ENCODE data around the gene CDK5RAP3.
"Not testable (repeated sequence)": the region's sequence is repeated elsewhere in the genome, so short reads cannot be mapped to it uniquely, and the experiment has no call there.

The CDK5RAP3 gene

DNA sequence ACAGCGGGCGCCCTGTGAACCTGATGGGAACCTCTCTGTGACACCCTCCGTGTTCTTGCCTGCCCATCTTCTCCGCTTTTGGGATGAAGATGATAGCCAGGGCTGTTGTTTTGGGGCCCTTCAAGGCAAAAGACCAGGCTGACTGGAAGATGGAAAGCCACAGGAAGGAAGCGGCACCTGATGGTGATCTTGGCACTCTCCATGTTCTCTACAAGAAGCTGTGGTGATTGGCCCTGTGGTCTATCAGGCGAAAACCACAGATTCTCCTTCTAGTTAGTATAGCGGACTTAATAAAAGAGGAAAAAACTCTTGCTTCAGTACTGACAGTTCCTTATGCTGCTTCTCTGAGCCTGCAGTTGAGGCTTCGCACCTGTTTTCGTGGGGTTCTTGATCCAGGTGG, 10.5 kb downstream of the CDK5RAP3 start:
- no peak overlapping the region for H3K4me3 ChIP-seq (ENCODE audit: low read length)
- no peak overlapping the region for H3K9ac ChIP-seq (ENCODE audit: low read depth, low read length)
- 0 out of 2 replicates have a peak, but pooled peaks cover 1% of the 10 kb centered on the region for H3K4me1 ChIP-seq (ENCODE audit: insufficient read depth, low read length)
- no peaks in the 10 kb centered on the region for H3K9me3 ChIP-seq (ENCODE audit: insufficient read depth, low read depth, low read length)
- H3K27me3 ChIP-seq (ENCODE audit: insufficient read depth, low read length), result no peaks in the 10 kb centered on the region
- no peak overlapping the region for H3K27ac ChIP-seq (ENCODE audit: low read depth, low read length)
- H3K36me3 ChIP-seq (ENCODE audit: insufficient read depth, low read length), result peaks cover 66% of the 10 kb centered on the region
- 96% methylated on average over 9 of the region's 9 CpGs for WGBS

DNA sequence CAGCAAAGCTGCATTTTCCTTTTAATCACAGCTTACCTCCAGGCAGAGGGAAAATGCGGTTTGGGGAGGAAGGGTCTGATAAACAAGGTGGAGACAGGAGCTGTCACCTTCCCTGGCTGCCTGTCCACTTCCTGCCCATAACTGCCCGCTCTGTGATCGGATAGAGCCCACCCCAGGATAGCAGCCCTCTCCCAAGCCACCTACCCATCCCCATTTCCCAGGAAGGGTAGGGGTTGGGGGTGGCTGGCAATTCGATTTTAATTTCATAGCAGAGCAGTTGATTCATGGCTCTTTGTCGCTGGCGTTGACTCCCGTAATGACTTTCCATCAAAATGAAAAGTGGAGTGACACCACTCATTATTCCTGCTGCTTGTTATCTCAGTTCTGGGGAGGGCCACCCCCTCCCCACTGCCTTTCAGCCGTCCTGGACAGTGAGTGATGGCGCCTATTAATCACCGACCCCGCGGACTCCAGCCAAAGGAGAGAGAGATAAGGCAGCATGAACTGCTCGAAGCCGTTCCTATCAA, 11.2 kb downstream of the CDK5RAP3 start:
- H3K36me3 ChIP-seq (ENCODE audit: insufficient read depth, low read length), result peaks cover 61% of the 10 kb centered on the region
- 94% methylated on average over 12 of the region's 14 CpGs for WGBS
- H3K9ac ChIP-seq (ENCODE audit: low read depth, low read length), result no peak overlapping the region
- no peak overlapping the region for H3K27ac ChIP-seq (ENCODE audit: low read depth, low read length)
- H3K4me3 ChIP-seq (ENCODE audit: low read length), result no peak overlapping the region
- no peaks in the 10 kb centered on the region for H3K9me3 ChIP-seq (ENCODE audit: insufficient read depth, low read depth, low read length)
- H3K4me1 ChIP-seq (ENCODE audit: insufficient read depth, low read length), result 0 out of 2 replicates have a peak, but pooled peaks cover 5% of the 10 kb centered on the region
- H3K27me3 ChIP-seq (ENCODE audit: insufficient read depth, low read length), result no peaks in the 10 kb centered on the region

DNA sequence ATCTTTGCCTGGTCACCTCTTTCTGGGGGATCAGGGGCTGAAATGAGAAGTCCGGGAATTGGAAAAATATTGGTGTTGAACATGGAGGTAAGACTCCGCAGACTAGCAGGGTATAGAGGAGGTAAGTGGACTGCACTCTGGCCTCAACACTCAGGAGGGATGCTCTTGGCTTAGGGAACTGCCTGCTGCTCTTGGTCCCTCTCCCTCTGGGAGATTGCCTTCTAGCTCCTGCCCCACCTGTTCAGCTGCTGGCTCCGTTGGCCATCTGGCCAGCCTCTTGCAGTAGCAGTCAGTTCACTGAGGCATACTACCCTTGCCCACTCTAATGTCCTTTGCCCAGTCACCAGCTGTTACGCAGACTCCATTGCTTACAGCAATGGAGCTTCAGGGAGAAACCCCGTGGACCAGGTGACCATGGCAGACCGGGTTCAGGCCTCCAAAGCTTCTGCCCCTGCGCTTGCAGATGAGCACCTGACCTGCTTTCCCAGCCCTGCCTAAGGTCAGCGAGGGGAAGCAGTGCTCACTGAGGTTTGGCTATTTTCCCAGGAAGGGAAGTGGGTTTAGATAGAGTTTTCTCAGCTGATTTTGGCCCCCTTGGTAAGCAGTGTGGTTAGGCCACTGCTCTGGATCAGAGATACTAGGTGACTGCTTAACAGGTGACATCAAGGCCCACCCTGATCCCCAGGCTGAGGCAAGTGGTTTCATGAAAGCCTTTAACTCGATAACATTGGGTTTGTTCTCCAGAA, 11.9 kb downstream of the CDK5RAP3 start:
- WGBS, result 96% methylated on average over 9 of the region's 9 CpGs
- Histone ChIP-seq H3K9me3 (ENCODE audit: insufficient read depth, low read depth, low read length) (no peaks in the 10 kb centered on the region), H3K4me1 (ENCODE audit: insufficient read depth, low read length) (0 out of 2 replicates have a peak, but pooled peaks cover 12% of the 10 kb centered on the region), H3K27me3 (ENCODE audit: insufficient read depth, low read length) (no peaks in the 10 kb centered on the region), H3K27ac (ENCODE audit: low read depth, low read length) (no peak overlapping the region), H3K36me3 (ENCODE audit: insufficient read depth, low read length) (peaks cover 56% of the 10 kb centered on the region), H3K4me3 (ENCODE audit: low read length) (no peak overlapping the region), H3K9ac (ENCODE audit: low read depth, low read length) (no peak overlapping the region)

DNA sequence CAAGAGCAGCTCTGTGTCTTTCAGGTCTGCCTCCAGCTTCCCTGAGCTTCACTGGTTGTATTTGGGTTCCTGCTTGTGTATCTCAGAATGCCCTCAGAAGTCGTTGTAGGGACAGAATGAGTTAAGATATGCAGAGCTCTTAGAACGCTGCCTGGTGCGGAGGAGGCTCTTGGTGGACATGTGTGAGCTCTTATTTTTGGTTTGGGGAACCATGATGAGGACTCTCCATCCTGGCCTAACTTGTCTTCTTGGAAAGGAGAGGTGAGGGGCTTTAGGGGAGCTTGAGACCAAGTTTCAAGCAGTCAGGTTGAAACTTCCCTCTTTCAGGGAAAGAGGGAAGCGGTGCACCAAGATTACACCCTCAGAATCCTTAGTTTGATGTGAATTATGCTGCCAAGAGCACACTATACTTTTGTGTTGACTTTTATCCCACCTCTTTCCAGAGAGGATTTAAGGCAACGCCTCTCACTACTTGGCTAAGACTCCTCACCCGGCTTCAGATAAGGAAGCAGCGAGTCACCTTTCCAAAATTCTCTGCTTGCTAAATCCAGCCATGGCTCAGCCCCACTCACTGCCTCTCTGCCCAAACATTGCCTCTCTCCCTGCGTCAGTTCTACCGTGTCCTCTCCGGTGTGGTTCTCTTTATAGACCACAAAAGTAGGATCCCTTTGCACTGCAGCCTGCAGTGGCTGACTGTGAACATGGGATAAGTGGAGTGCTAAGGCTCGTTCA, 12.7 kb downstream of the CDK5RAP3 start:
- WGBS, result 91% methylated on average over 11 of the region's 11 CpGs
- H3K27ac ChIP-seq (ENCODE audit: low read depth, low read length), result no peak overlapping the region
- H3K27me3 ChIP-seq (ENCODE audit: insufficient read depth, low read length), result no peaks in the 10 kb centered on the region
- H3K4me3 ChIP-seq (ENCODE audit: low read length), result no peak overlapping the region
- H3K9me3 ChIP-seq (ENCODE audit: insufficient read depth, low read depth, low read length), result no peaks in the 10 kb centered on the region
- peaks cover 17% of the 10 kb centered on the region; the same call in 1 of the 2 replicates for H3K4me1 ChIP-seq (ENCODE audit: insufficient read depth, low read length)
- no peak overlapping the region for H3K9ac ChIP-seq (ENCODE audit: low read depth, low read length)
- H3K36me3 ChIP-seq (ENCODE audit: insufficient read depth, low read length), result peaks cover 53% of the 10 kb centered on the region

DNA sequence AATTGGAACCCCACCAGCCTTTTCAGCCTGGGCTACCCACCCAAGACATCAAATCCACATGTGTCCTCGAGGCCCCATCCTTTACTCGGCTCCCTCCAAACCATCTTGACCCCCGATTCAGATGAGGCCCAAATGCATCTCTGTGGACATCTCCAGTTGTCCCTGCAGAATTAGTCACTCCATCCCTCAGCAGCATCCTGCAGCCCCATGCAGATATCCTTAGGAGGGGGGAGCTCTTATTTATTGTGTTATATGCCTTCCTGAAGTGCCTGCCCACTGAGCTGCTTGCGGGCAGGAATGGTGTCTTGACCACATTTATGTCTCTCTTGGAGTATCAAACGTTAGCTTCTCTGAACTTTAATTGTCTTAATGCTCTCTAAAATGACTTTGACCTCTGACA, 15.6 kb downstream of the CDK5RAP3 start:
- Histone ChIP-seq H3K4me3 (ENCODE audit: low read length) (no peak overlapping the region), H3K9me3 (ENCODE audit: insufficient read depth, low read depth, low read length) (no peaks in the 10 kb centered on the region), H3K4me1 (ENCODE audit: insufficient read depth, low read length) (peaks cover 30% of the 10 kb centered on the region), H3K27ac (ENCODE audit: low read depth, low read length) (no peak overlapping the region), H3K27me3 (ENCODE audit: insufficient read depth, low read length) (no peaks in the 10 kb centered on the region), H3K9ac (ENCODE audit: low read depth, low read length) (no peak overlapping the region), H3K36me3 (ENCODE audit: insufficient read depth, low read length) (peaks cover 24% of the 10 kb centered on the region)
- 86% methylated on average over 5 of the region's 5 CpGs for WGBS

DNA sequence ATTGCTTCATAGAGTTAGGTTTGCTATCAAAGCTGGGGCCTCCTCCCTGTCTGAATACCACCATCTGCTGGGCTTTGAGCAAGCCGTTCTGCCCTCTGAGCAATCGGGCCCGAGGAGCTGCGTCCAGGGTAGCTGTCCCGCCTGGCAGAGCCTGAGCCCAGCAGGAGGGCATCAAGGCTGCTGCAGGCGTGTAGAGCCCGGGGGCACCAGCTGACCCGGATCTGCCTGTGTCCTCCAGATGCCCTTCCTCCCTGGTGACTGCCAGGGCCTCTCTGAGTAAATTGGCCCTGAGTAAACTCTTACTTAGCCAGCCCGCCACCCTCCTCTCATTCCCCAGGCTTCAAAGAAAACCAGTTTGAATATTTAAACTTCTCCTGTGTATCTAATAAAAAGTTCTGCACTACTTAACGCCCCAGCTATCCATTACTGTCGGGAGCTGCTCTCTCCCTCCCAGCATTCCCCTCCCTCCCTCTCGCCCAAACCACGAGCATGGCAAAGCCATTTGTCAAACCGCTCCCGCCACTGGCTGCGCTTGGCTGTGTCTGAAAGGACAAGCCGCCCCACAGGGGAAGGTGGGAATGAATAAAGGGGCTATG, 16.4 kb downstream of the CDK5RAP3 start:
- Histone ChIP-seq H3K27me3 (ENCODE audit: insufficient read depth, low read length) (no peaks in the 10 kb centered on the region), H3K4me1 (ENCODE audit: insufficient read depth, low read length) (peaks cover 38% of the 10 kb centered on the region), H3K9ac (ENCODE audit: low read depth, low read length) (no peak overlapping the region), H3K36me3 (ENCODE audit: insufficient read depth, low read length) (peaks cover 16% of the 10 kb centered on the region), H3K27ac (ENCODE audit: low read depth, low read length) (no peak overlapping the region), H3K4me3 (ENCODE audit: low read length) (no peak overlapping the region), H3K9me3 (ENCODE audit: insufficient read depth, low read depth, low read length) (no peaks in the 10 kb centered on the region)
- 30% methylated on average over 17 of the region's 17 CpGs for WGBS

DNA sequence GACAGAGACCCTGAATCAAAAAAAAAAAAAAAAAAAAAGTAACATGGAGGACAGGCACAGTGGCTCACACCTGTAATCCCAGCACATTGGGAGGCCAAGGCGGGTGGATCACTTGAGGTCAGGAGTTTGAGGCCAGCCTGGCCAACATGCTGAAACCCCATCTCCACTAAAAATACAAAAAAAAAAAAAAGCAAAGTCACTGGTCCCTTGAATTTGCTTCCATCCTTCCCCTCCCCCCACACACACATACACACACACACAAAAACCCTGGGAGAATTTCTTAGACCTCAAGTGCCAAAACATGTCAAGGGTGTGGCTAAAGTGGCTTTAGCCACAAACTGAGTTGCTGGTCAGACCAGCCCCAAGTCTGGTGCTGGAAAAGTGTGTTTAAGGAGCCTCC, 17.5 kb downstream of the CDK5RAP3 start:
- WGBS, result 100% methylated on average over 1 of the region's 1 CpG
- not testable (repeated sequence) for H3K27ac ChIP-seq (ENCODE audit: low read depth, low read length); H3K36me3 ChIP-seq (ENCODE audit: insufficient read depth, low read length); H3K9me3 ChIP-seq (ENCODE audit: insufficient read depth, low read depth, low read length); H3K9ac ChIP-seq (ENCODE audit: low read depth, low read length); H3K27me3 ChIP-seq (ENCODE audit: insufficient read depth, low read length); H3K4me3 ChIP-seq (ENCODE audit: low read length)
- peaks cover 40% of the 10 kb centered on the region for H3K4me1 ChIP-seq (ENCODE audit: insufficient read depth, low read length)

DNA sequence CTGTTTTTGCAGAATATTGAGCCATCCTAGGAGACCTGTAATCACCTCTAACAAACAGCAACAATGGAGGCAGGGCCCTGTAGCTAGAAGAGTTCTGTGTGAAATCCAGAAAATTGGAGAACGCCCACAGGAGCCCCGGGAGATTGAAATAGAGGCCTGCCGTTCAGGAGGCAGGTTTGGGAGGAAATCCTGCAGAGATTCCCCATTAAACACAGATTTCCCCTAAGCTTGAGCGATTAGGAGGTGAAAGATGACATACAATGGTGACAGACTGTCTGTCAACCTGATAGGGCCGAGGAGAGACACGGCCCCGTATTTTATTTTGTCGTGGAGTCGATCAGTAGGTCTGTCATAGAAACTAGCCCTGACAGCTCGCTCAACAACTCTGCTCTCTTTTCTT, 18.2 kb downstream of the CDK5RAP3 start:
- 83% methylated on average over 10 of the region's 10 CpGs for WGBS
- H3K27ac ChIP-seq (ENCODE audit: low read depth, low read length), result no peak overlapping the region
- no peaks in the 10 kb centered on the region for H3K9me3 ChIP-seq (ENCODE audit: insufficient read depth, low read depth, low read length)
- peaks cover 42% of the 10 kb centered on the region for H3K4me1 ChIP-seq (ENCODE audit: insufficient read depth, low read length)
- no peak overlapping the region for H3K9ac ChIP-seq (ENCODE audit: low read depth, low read length)
- H3K4me3 ChIP-seq (ENCODE audit: low read length), result no peak overlapping the region
- H3K27me3 ChIP-seq (ENCODE audit: insufficient read depth, low read length), result no peaks in the 10 kb centered on the region
- peaks cover 3% of the 10 kb centered on the region; the same call in 1 of the 2 replicates for H3K36me3 ChIP-seq (ENCODE audit: insufficient read depth, low read length)

DNA sequence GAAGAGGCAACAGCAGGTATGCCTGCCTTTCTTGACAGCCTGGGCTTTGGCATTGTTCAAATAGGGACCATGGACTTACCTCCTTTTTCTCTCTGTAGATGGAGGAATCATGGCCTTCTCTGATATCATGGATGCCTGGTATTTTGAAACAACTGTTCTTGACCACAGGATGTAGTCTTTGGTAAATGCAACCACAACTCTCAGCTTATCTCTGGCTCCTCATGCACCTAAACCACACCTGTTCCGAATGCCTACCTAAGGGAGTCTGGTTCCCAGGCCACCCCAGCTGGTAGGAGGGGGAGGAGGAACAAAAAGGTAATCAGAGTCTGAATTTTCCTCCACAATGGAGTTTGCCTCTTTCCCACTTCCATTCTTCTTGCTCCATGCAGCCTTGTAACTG, 18.8 kb downstream of the CDK5RAP3 start:
- peaks cover 47% of the 10 kb centered on the region for H3K4me1 ChIP-seq (ENCODE audit: insufficient read depth, low read length)
- no peak overlapping the region for H3K4me3 ChIP-seq (ENCODE audit: low read length)
- H3K9ac ChIP-seq (ENCODE audit: low read depth, low read length), result no peak overlapping the region
- H3K27me3 ChIP-seq (ENCODE audit: insufficient read depth, low read length), result no peaks in the 10 kb centered on the region
- no peaks in the 10 kb centered on the region for H3K36me3 ChIP-seq (ENCODE audit: insufficient read depth, low read length)
- WGBS, result no CpG with 5 or more reads among the region's 1 CpG
- H3K27ac ChIP-seq (ENCODE audit: low read depth, low read length), result no peak overlapping the region
- no peaks in the 10 kb centered on the region for H3K9me3 ChIP-seq (ENCODE audit: insufficient read depth, low read depth, low read length)

DNA sequence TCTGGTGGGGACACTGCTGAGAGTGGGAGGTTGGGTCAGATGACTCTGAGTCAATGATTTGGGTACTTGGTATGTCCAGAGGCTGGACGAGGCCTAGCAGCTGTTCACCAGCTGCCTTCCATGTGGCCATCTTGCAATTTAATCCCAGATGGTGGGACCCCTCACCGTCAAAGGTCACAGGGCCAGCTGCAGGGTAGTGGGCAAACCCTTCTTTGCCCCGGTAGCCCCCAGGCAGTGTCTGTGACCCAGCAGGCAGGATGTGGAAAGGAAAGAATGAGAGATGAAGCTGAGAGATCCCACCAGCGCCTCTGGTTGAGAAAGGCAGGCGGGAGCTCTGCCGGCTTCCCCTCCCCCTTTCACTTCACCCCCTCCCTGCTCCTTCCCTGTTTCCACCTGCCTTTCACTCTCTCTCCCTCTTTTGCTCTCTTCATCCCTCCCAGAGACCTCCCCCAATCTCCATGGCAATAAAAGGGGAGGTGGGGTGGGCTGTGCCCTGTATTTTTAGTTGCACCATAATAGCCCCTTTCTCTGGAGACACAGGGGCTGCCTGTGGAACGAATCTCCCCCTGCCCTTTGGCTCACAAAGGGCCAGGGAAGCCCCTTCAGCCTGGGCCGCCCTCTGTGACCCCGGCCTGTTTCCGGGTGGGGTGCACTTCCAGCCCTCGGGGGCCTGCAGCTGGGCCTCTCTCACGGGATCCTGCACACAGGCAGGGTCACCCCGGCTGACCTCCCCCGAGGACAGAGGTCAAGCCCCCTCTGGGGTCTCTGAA, 20.2 kb downstream of the CDK5RAP3 start:
- 16% methylated on average over 14 of the region's 14 CpGs for WGBS
- Histone ChIP-seq H3K4me1 (ENCODE audit: insufficient read depth, low read length) (peaks cover 60% of the 10 kb centered on the region), H3K27ac (ENCODE audit: low read depth, low read length) (peak overlapping the region; percentile 84), H3K27me3 (ENCODE audit: insufficient read depth, low read length) (no peaks in the 10 kb centered on the region), H3K9ac (ENCODE audit: low read depth, low read length) (0 out of 2 replicates have a peak overlapping the region, but pooled peaks have one; percentile 8), H3K4me3 (ENCODE audit: low read length) (peak overlapping the region; percentile 28), H3K36me3 (ENCODE audit: insufficient read depth, low read length) (no peaks in the 10 kb centered on the region), H3K9me3 (ENCODE audit: insufficient read depth, low read depth, low read length) (no peaks in the 10 kb centered on the region)

Data from HUES64 (cell line).